HG02852 (cell line): ENCODE data around the gene DDAH1.

Experiments used
- ATAC-seq: cut with Tn5 transposase; IDR thresholded peaks from one replicate; pipeline ENCODE4 v1.9.1; 2021; ENCODE audit warnings: mild to moderate bottlenecking, moderate library complexity; ENCODE audit not compliant: unreplicated experiment

The DDAH1 gene

DNA sequence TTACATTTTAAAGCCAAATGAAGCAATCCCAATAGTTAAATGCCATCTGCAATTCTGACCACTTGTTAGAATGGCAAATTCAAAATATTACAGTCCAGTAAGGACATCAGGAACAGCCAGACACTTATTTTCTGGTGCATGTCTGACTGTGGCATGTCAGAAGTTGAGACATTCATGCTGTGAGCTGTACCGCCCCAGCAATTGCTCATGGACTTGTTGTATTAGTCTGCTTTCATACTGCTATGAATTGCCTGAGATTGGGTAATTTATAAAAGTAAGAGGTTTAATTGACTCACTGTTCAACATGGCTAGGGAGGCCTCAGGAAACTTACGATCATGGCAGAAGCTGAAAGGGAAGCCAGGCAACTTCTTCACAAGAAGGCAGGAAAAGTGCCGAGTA, 19.1 kb downstream of the DDAH1 start:
- ATAC-seq: no peak

DNA sequence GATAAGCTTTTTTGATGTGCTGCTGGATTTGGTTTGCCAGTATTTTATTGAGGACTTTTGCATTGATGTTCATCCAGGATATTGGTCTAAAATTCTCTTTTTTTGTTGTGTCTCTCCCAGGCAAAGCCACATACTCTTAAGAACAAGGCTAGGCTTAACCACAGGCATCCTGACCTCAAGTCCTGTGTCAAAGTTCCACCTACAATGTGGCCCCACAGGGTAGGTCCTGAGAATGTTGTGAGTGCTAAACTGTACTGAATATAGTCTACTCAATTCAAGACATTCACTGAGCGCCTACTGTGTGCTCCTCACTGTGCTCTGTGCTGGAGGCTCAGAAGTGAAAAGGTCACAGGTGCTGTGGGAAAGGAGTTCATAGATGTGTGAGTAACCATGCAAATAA, 20.6 kb downstream of the DDAH1 start:
- no peak for ATAC-seq

DNA sequence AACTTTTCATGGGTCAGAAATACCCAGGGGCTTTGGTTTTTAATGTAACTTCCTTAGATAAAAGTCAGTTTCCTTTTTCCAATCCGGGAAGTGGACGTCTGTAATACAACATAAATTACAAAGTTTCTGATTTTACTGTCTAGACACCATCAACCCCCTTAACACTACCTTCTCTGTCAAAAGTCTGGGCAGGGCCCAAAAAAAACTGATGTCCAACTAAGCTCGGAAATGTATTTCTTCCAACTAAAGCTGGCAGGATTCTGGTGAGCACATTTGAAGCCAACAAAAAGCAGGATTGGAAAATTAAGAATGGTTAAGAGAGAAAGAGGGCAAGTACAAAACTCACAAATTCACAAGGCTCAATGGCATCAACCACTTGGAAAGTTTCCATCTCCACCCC, 24.3 kb downstream of the DDAH1 start:
- no peak for ATAC-seq

DNA sequence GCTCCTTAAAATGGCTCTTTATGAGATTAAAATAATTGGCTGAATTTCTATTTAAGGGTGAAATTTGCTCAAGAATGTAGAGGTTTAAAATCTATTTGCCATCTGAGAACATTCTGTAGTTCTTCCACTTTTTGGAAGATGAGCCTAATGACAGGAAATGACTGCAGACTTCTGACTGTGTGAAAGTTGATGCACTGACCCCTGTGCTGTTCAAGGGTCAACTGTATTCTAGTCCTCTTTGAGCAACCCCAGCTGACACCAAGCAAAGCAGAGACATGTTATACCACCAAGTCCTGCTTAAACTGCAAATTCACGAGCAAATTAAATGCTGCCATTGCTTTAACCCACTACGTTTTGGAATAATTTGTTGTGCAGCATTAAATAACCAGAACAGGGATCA, 26.6 kb downstream of the DDAH1 start:
- ATAC-seq: no peak

DNA sequence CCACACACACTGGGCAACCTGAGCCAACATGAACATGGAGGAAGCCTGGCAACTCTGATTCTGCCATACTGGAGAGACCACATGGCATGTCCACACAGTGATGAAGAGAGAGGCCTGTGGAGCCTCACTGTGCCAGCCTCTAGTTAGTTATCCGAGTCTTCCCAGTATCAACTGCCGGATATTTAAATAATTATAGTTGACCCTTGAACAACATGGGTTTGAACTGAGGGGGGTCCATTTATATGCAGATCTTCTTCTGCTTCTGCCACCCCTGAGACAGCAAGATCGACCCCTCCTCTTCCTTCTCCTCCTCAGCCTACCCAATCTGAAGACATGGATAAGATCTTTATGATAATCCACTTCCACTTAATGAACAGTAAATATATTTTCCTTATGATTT, 27.8 kb downstream of the DDAH1 start:
- no peak for ATAC-seq

DNA sequence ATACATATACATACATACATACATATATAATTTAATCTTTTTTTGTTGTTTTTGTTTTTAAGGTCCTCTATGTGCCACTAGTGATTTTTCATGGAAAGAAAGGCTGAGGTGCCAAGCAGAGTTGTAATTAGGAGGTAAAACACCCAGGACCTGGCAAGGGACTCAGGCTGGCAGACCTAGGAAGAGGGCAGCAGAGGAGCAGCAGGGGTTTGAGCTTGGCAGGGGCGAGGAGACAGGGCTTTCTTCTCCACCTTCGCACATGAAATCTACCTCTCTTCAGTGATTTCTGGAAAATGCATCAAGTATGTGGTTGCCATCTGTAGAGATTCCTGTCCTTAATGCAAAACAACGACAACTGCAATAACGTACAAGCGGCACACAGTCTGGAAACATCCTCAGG, 31.9 kb downstream of the DDAH1 start:
- no peak for ATAC-seq

DNA sequence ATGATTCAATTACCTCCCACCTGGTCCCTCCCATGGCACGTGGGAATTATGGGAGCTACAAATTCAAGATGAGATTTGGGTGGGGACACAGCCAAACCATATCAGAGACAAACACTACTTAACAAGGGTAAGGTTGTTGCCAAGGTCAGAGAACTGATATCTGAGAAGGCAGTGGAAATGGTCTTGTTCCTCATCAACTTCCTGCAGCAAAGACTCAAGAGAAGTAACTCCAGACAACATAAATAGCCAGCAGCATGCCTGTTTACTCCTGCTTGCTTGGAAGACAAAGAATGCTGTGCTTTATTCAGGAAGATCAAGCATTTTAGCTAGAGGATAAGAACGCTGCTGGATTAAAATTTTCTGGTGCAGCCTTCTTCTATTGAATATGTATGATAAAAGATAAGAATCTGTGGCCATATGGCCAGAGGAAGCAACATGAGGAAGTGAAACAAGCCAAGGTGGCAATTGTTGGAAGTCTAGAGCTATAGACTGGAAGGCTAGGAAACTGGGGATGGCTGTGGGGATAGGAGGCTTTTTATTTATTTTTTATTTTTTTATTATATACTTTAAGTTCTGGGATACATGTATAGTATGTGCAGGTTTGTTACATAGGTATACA, 36.4 kb downstream of the DDAH1 start:
- ATAC-seq: no peak

DNA sequence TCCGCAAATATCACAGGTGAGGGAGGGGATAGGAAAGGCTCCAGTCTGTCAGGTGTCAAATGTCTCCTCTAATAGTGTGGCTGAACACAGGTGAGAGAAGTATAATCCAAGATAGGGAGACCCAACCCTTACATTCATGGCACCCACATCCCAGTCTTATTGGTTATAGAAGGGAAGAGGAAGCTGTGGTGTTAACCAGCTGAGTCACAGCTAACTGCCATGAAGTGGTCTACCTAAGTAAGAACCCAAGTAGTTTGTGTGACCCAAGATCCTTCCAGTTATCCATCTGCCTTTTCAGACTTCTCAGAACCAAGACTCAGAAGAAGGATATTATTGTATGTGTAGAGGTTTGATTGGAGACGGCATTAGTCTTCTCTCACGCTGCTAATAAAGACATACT, 37.1 kb downstream of the DDAH1 start:
- ATAC-seq: no peak

DNA sequence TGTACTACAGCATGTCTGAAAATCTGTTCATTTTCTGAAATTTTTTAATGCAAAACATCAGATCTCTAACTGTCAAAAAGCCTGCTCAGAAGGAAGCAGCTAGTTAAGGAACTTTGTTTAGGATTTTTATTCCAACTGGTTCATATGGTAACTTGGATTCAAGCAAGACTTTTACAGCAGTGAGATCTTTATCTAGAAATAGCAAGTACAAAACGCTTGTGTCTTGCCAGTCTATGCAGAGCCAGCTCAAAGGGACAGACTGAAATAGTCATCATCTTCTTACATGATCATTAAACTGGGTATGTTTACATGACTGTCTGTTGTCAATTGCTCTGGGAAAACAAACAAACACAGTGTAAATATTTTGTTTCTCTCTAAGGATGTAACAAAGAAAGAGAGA, 37.6 kb downstream of the DDAH1 start:
- no peak for ATAC-seq

DNA sequence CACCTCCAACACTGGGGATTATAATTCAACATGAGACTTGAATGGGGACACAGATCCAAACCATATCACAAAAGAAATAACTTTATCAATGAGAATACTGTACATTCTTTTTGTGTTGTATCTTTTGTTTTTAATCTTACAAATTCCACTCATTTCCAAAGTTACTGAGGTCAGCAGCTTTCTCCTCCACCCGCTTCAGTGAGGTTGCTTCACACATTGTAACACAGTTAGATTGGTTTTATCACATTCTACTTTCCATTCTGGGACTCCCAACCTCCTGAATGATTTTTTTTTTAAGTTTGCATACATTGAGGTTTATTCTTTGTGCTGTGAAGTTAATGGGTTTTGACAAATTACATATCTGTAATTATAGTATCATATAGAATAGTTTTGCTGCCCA, 43.8 kb downstream of the DDAH1 start:
- ATAC-seq: no peak

DNA sequence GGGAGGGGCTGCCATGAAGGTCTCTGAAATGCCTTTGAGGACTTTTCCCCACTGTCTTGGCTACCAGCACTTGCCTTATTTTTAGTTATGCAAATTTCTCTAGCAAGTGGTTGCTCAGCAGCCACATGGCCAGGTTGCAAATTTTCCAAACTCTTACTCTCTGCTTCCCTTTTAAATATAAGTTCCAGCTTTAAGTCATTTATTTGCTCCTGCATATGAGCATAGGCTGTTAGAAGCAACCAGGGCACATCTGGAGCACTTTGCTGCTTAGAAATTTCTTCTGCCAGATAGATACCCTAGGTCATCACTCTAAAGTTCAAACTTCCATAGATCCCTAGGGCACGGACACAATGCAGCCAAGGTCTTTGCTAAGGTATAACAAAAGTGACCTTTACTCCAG, 44.8 kb downstream of the DDAH1 start:
- ATAC-seq: no peak

DNA sequence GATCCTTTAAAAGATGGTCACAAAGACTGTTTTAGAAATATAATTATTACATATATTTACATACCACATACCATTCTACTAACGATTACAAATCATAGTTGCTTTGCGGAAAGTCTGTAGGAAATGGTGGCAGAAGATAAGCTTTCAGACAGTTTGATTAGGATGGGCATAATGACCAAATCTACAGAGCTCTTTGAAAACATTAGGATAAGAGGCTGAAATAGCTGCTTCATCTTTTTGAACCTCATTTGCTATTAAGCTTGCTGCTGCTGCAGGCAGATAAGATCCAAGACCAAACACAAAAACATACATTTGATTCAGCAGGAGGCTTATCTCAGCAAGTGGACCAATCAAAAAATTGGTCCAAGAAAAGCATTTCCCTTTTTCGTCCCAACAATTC, 47.1 kb downstream of the DDAH1 start:
- ATAC-seq: no peak

DNA sequence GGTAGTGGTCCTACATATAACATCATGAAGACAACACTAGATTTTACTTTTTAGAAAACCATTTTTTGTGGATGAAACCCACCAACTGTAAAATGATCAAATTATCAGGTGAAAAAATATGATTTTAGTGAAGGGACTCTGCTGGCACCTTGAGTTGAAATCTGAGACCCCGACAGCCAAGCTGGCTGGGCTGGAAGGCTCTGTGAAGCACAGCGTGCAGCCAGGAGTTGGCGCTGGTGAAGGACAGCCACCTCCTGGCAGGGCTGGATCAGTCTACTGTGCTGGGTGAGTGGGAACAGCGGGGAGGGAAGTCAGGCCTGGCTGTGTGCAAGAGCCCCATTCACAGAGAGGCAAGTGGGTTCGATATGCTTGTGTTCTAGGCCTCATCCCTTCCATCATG, 47.9 kb downstream of the DDAH1 start:
- no peak for ATAC-seq

DNA sequence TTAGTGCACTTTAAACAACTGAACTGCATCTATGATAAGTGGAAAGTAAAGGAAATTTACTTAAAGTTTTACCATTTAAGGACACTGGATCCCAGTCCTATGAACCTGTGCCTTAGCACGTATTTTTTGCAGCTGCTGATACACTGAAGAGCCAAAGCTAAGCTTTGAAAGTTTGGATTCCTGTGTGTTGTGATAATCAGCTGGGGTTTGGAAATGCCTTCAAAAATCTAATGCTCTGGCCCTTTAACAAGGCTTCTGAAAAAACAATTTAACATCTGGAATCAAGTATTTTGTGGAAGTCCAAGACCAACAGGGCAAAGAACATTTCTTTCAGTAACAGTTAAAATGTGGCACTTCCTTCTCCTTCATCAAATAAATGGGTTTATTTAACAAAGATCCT, 51.8 kb downstream of the DDAH1 start:
- no peak for ATAC-seq

DNA sequence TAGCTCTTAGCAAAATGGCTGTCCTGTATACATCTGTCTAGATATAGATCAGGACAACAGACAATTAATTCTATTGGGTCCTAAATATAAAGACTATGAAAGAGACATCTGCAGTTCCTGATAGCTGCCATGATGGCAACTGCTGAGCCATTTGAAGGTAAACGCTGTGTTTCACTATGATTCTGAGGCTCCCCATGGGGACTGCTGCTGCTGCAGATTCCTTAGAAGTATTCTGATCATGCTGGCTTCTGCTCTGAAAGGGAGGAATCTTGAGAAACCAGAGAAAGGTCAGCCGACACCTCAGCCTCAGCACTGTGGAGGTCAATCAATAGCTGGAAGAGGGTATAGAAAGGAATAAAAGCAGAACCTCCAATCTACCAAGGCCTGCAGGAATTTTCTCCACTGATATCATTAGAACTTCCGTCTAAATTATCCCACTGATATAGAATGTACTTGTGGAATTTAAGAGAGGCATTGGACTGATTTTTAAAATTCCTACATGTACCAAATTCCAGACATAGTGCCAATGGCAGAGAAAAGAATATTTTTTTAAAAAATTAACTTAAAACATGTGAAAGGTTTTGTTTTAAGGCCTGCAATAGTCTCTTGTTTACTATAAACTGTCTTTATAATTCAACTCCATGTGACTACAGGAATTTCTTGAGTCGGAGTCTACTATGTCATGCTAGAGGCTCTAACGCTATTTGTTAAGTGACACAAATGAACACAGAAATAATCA, 53.2 kb downstream of the DDAH1 start:
- ATAC-seq: no peak

DNA sequence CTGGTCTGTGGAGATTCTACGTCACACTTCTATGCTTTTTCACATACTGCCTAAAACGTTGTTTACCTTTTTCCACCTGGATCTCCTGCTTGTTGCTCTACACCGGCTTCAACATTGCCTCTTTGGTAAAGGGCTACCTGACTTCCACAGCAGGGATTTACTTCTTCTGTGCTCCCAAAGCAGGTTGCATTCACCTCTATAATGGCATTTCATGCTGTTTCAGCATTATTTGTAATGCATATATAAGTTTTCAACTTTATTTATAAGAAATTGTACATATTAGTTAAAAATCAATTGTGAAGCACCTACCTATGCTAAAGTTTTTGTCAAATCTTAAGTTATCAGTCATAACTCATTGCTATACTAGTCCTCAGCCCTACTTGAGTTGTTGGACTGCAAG, 55.4 kb downstream of the DDAH1 start:
- no peak for ATAC-seq

DNA sequence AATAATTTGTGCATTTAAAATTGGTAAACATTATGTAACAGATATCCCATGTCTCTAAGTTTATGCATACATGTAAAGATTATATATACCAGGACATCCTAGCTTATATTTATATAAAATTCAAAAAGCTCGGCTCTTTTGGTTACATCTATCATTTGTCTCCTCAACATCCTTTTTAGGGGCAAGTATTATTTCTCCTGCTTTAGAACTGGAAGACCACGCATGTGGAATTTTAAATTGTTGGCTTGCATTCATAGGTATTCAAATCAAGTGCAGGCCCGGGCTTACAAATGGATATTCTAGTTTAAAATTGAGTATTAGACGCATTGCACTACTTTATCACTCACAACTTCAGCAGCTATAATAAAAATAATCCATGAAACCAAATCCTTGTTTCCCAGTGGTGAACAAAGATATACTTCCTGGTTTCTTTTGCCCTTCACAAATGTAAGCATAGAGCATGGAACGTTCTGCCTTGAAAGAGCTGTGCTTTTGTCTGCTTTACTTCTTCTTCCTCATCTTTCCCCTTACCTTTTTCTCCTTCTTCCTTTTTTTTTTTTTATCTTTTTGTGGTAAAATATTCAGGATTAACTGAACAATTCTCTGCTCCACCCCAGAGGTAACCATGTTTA, 57.1 kb downstream of the DDAH1 start:
- no peak for ATAC-seq

DNA sequence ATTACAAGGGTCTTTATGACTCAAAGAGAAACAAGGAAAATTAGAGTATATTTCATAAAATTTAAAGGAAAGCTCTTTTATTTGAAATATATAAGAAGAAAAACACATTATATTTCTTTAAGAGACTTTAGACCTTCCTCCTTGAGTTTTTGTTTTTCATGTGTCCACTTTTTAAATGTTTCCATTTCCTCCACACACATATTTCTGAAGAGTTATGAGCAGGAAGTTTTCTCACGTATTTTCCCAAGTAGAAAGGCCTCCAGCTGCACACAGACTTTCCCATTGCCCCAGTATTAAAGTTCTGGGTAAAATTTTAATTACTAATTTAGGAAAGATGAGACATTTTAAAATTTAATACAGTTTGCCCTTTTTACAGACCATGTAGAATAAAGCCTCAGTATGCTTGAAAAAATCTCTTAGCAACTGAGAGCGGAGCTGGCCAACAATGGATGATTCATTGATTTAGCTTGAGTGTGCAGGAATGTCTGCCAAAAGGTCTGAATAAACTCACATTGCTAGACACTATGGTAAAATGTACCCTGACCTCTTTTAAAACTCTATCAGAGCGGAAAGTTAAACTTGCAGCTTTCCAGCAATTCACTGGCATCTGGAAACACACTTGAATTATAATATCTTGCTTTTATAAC, 57.9 kb downstream of the DDAH1 start:
- no peak for ATAC-seq

DNA sequence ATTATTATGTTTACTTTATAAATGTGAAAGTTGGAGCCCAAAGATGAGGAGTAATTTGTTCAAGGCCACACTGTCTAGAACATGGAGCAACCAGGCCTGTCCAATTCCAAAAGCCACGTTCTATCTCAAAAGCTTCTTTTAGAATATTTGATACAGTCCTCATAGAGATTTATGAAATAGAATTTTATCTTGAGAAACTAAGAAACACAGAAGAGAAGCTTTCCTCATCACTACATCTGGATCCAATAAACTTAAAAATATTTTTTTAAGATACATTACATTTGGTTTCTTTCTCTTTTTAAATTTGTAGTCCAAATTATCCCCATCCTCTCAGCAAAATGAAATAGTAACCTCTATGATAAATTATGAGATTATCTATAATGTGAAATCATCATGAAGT, 58.9 kb downstream of the DDAH1 start:
- ATAC-seq: no peak

DNA sequence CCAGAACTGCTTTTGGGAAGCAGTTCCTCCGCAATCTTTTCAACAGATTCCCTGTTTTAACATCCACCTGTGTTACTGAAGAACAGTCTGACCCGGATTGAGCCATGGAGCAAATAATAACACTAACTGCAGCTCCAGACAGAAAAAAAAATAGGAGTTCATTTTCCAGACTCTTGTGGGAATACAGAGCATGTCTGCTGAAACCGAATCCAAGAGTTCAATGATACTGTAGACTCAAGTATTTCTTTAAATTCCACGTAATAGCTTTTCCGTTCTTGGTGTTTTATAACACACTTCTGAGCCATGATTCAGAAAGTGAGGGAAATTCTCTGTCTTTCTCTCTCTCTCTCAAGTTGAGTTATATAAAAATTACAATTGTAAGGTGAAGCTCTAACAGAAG, 60.6 kb downstream of the DDAH1 start:
- no peak for ATAC-seq

DNA sequence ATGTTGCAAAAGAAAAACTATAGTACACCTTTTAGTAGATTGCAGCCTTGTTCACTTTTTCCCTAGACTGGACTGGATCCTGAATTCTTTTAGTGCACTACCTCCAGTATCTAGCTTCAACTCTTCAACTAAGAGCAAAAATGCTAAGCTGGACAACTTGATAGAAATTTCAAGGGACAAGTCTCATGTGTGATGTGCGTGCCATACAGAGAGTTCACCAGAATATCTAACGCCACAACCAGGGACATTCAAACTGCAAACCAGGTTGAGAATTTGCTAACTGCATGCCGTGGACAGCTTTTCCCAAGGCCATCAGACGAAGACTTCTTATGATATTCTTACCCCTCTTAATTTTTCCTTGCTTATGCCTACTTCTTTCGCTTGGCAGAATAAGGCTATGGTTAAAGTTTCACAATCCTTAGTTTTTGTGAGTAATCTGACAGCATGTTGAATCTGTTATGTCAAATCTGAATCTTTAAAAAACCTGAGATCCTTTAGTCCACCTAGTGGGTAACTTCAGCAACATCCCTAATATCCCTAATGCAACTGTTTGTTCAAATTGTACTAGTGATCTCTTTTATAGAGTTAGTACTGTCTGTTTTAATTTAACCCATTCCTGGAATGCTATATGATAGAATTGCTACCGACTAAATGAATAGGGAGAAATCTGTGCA, 66.4 kb downstream of the DDAH1 start:
- ATAC-seq: no peak
